ENCODE data around the gene C1QA. TPM values are rescaled to one million over a fixed set of nuclear protein-coding genes. Genes with fewer than 3 reads are reported as not detected.

The C1QA gene
- total and polyA plus RNA-seq, 2 experiments from 2014 or later = not detected

- no peak for DNase-seq (ENCODE audit: low read depth in 1 of 2, low spot score in 1 of 2)
- Histone ChIP-seq H3K27ac (no peak overlapping the region), H3K4me1 (ENCODE audit: low read depth) (no peaks in the 10 kb centered on the region), H3K4me3 (no peak overlapping the region), H3K36me3 (no peaks in the 10 kb centered on the region), H3K27me3 (peaks cover 54% of the 10 kb centered on the region), H3K9me3 (ENCODE audit: low read depth) (no peaks in the 10 kb centered on the region)
- TF ChIP-seq CTCF (IDR thresholded peaks at IDR 0.05; ENCODE audit: low read depth, low read length) = no peak
Measured at GRCh38 chr1:22618056-22618455, 18.4 kb upstream of the C1QA start.

GRCh38 chr1:22619252-22619651, 17.2 kb upstream of the C1QA start:
- H3K36me3 ChIP-seq = no peaks in the 10 kb centered on the region
- no peaks in the 10 kb centered on the region for H3K9me3 ChIP-seq (ENCODE audit: low read depth)
- TF ChIP-seq CTCF (IDR thresholded peaks at IDR 0.05; ENCODE audit: low read depth, low read length) = no peak
- H3K4me3 ChIP-seq = no peak overlapping the region
- H3K27me3 ChIP-seq = peaks cover 44% of the 10 kb centered on the region
- no peak overlapping the region for H3K27ac ChIP-seq
- no peaks in the 10 kb centered on the region for H3K4me1 ChIP-seq (ENCODE audit: low read depth)
- no peak for DNase-seq (ENCODE audit: low read depth in 1 of 2, low spot score in 1 of 2)

- TF ChIP-seq CTCF (IDR thresholded peaks at IDR 0.05; ENCODE audit: low read depth, low read length) = no peak
- no peak overlapping the region for H3K4me3 ChIP-seq
- H3K36me3 ChIP-seq = no peaks in the 10 kb centered on the region
Measured at GRCh38 chr1:22619798-22620197, 16.6 kb upstream of the C1QA start.

GRCh38 chr1:22621761-22622160, 14.7 kb upstream of the C1QA start:
- no peaks in the 10 kb centered on the region for H3K36me3 ChIP-seq
- DNase-seq (ENCODE audit: low read depth in 1 of 2, low spot score in 1 of 2) = no peak
- no peak overlapping the region for H3K27ac ChIP-seq
- no peaks in the 10 kb centered on the region for H3K4me1 ChIP-seq (ENCODE audit: low read depth)
- H3K27me3 ChIP-seq = peaks cover 35% of the 10 kb centered on the region
- no peaks in the 10 kb centered on the region for H3K9me3 ChIP-seq (ENCODE audit: low read depth)
- no peak for TF ChIP-seq CTCF (IDR thresholded peaks at IDR 0.05; ENCODE audit: low read depth, low read length)
- no peak overlapping the region for H3K4me3 ChIP-seq

More at GRCh38 chr1:22619798-22620197, 16.6 kb upstream of the C1QA start:
- H3K9me3 ChIP-seq (ENCODE audit: low read depth) = no peaks in the 10 kb centered on the region
- H3K4me1 ChIP-seq (ENCODE audit: low read depth) = no peaks in the 10 kb centered on the region
- peaks cover 39% of the 10 kb centered on the region for H3K27me3 ChIP-seq
- no peak overlapping the region for H3K27ac ChIP-seq
- DNase-seq (ENCODE audit: low read depth in 1 of 2, low spot score in 1 of 2) = no peak

- Histone ChIP-seq H3K4me3 (no peak overlapping the region), H3K36me3 (no peaks in the 10 kb centered on the region), H3K27ac (no peak overlapping the region), H3K27me3 (peaks cover 52% of the 10 kb centered on the region), H3K4me1 (ENCODE audit: low read depth) (no peaks in the 10 kb centered on the region), H3K9me3 (ENCODE audit: low read depth) (no peaks in the 10 kb centered on the region)
- no peak for TF ChIP-seq CTCF (IDR thresholded peaks at IDR 0.05; ENCODE audit: low read depth, low read length)
- DNase-seq (ENCODE audit: low read depth in 1 of 2, low spot score in 1 of 2) = peak; percentile 25 to 73
Measured at GRCh38 chr1:22625262-22625925, 11.0 kb upstream of the C1QA start.
